LHCN-M2 (cell line): ENCODE results near the gene HSD17B8. TPM values are rescaled to one million over a fixed set of nuclear protein-coding genes. Genes with fewer than 3 reads are reported as not detected.
"Not testable (repeated sequence)": the region's sequence is repeated elsewhere in the genome, so short reads cannot be mapped to it uniquely, and the experiment has no call there.

Source experiments
- DNase-seq: peaks from one replicate; pipeline ENCODE4 v3.0.0-alpha.2; 2012; ENCODE audit warnings: low read depth
- total RNA-seq: library from RNA; depleted of rRNA; stranded (reverse); fragments of >200 nt; gene quantifications from 2 replicates; pipeline ENCODE4 v1.2.3, GENCODE V29; 2014

Gene HSD17B8
- total RNA-seq, 1 experiment from 2014 or later = 9.1 TPM

DNA sequence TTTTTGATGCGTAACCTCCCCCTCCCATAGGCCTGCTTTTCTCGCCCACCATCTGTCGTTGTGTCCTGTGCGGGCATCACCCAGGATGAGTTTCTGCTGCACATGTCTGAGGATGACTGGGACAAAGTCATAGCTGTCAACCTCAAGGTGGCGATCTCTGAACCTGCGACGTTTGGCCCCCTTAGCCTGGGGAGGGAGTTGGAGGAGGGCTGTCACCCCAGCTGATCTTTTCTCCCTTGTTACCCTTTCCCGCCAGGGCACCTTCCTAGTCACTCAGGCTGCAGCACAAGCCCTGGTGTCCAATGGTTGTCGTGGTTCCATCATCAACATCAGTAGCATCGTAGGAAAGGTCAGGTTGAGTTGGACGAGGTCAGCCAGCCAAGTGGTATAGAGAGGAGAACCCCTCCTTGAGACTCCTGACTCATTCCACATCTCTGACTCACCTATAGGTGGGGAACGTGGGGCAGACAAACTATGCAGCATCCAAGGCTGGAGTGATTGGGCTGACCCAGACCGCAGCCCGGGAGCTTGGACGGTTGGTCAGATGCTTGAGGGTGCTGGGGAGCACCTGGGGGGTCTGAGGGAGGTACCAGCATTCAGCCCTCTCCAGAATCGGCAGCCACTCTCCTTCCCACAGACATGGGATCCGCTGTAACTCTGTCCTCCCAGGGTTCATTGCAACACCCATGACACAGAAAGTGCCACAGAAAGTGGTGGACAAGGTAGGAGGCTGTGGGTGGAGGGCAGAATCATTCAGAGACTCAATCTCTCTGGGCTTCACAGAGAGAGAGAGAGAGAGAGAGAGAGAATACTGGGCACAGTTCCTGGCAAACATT, 954 bp downstream of the HSD17B8 start:
- no peak for DNase-seq

DNA sequence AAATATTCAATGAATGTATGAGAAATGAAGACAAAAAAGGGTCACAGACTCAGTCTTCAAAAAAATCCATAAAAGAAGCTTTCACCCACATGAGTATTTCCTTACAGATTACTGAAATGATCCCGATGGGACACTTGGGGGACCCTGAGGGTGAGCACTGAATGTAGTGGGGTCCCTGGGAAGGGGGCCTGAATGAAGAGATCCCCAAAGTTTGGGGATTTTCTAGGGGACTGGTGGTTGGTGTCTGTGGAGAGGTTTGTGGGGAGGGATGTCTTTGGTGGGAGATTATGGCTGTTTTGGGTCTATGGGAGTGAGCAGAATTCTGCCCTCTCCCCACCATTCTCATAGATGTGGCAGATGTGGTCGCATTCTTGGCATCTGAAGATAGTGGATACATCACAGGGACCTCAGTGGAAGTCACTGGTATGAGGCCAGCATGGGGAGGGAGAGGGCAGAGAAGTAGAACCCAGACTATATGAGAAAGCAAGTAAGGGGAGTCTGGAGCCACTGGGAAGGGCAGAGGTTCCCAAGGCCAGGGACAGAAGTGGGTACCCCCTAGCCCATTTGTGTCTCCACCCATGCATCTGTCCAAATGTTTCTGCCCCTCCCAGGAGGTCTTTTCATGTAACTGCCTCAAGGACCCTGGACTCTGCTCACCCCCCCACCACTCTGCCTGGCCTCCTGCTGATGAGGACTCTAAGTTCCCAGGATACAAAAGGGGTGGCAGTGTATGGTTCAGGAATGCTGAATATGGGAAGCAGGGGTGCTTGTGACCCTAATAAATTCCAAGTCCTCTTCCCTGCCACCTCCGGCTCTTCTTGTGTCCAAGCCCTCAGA, 1.8 kb downstream of the HSD17B8 start:
- DNase-seq = no peak

DNA sequence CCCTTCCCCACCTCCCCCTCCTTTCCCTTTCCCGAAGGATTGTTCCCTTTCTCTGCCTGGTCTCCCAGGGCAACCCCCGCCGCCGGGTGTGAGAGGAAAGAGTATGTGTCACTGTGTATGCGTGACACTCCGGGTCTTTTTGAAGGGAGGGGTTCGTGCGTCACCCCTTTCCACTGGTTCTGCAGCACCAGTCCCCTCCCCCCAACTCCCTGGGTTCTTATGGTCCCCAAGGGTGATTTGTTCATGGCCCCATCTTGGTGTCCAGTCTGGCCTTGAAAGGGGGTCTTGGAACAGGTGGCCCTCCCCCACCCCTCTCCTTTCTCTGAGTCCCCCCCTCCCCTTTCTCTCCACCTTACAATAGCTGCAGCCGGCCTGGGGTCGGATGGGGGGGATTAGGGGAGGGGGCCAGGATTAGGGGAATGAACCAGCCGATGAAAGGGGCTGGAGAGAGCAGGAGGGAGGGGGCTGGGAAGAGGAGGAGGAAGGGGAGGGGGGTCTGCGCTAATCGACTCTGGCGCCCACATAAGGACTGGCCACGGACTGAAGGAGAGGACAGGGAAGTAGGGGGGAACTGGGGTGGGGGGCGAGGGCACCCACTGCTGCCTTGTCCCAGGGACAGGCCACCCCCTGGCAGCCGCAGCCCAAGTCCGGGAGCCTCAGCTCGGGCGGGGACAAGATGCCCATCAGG, 2.6 kb downstream of the HSD17B8 start:
- DNase-seq = no peak

DNA sequence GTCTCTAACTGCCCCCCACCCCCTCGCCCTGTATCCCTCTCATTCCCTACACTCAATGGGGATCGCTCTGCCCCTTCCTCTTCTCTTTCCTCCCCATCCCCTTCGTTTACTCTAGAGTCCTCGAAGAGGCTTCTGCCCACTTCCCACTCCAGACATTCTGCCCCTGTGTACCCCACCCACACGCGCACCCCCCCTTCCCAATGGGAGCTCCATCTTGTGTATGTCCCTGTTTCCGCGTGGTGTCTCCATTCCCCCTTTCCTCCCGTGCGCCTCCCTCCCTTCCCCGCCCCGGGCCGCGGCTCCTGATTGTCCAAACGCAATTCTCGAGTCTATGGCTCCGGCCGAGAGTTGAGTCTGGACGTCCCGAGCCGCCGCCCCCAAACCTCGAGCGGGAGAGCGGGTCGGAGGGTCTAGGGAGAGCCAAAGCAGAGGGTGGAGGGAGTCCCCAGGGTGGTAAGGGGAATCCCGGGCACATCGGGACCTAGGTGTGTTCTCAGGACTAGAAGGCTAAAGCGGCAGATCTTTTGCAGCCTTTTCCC, 3.2 kb downstream of the HSD17B8 start:
- DNase-seq = peak; percentile 45

DNA sequence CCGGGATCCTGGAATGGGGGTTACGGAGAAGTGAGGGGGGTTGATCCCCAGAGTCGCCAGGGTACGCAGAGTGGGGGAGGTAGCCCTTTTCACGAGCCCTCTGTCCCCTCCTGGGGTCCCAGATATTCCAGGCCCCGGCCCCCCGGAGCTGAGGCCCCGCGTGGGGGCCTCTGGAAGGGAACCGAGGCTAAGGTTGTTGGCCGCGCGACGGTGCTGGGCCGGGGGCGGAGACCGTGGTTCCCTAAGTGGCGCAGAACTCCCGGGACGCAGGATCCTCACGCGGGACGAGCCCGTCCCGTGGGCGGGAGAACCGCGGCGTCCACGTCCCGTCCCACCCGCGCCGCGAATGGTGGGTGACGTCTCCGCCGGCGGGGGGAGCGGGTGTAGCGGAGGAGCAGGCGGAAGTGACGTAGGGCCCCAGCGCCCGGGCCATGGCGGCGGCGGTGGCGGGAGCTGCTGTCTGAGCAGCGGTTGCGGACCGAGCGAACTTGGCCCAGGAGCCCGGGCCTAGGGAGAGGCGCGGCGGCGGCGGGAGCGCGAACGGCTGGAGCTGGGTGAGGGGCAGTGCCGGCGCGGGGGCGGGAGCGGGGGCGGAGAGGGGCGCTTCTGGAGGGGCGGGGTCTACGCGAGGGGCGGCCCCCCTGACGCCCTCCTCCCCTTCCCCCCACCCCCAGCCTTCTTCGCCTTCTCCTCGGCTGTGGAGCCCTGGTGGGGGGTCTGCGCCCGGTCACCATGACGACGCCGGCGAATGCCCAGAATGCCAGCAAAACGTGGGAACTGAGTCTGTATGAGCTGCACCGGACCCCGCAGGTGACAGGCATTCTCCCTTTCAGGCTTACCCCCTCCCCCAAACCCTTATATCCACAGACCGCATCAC, 3.9 kb downstream of the HSD17B8 start, which contains the start of gene RING1:
TSS of gene RING1 (plus strand) at position 410 of the 877 bp plus-strand sequence. CDS start at position 733, 323 bp downstream.
- DNase-seq = peak; percentile 72

DNA sequence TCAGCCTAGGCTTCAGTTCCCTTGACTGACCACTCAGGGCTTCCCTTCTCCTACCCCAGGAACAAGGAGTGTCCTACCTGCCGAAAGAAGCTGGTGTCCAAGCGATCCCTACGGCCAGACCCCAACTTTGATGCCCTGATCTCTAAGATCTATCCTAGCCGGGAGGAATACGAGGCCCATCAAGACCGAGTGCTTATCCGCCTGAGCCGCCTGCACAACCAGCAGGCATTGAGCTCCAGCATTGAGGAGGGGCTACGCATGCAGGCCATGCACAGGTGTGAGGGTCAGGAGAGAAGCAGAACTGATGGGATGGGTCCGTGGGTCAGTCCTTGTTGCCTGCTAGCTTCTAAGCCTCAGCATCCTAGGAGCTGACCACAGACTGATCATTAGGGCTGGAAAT, 5.4 kb downstream of the HSD17B8 start:
- no peak for DNase-seq

DNA sequence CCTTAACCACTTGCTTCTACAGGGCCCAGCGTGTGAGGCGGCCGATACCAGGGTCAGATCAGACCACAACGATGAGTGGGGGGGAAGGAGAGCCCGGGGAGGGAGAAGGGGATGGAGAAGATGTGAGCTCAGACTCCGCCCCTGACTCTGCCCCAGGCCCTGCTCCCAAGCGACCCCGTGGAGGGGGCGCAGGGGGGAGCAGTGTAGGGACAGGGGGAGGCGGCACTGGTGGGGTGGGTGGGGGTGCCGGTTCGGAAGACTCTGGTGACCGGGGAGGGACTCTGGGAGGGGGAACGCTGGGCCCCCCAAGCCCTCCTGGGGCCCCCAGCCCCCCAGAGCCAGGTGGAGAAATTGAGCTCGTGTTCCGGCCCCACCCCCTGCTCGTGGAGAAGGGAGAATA, 6.7 kb downstream of the HSD17B8 start:
- no peak for DNase-seq

DNA sequence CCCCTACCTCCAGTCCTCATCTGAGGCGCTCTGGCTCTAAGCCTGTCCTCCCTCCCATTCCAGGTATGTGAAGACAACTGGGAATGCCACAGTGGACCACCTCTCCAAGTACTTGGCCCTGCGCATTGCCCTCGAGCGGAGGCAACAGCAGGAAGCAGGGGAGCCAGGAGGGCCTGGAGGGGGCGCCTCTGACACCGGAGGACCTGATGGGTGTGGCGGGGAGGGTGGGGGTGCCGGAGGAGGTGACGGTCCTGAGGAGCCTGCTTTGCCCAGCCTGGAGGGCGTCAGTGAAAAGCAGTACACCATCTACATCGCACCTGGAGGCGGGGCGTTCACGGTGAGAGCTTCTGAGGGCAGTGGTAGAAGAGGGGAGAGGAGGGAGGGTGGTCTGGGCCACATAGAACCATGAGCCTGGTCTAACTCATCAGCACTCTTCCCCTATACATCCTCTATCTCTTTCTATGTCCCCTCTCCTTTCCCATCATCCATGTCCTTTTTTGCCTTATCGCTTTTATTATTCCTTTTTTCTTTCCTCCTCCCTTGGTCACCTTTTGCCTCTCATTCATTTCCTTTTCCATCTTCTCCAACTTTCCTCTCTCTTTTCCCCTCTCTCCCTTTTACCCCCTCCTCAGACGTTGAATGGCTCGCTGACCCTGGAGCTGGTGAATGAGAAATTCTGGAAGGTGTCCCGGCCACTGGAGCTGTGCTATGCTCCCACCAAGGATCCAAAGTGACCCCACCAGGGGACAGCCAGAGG, 7.4 kb downstream of the HSD17B8 start:
- no peak for DNase-seq

DNA sequence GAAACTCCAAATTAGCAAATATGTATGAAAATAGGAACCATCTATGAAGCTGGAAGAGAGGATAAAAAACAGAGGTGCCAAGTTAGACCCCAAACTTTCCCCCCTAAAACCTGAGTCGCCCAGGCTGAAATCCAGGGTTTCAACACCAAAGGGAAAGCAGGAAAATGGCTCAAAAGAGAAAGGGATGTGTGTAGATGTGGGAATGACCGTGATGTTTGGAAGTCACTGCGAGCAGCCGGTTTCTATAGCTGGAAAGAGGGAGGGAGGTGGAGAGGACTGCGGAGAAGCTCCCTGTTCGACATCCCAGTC, 8.4 kb downstream of the HSD17B8 start:
- DNase-seq = no peak

DNA sequence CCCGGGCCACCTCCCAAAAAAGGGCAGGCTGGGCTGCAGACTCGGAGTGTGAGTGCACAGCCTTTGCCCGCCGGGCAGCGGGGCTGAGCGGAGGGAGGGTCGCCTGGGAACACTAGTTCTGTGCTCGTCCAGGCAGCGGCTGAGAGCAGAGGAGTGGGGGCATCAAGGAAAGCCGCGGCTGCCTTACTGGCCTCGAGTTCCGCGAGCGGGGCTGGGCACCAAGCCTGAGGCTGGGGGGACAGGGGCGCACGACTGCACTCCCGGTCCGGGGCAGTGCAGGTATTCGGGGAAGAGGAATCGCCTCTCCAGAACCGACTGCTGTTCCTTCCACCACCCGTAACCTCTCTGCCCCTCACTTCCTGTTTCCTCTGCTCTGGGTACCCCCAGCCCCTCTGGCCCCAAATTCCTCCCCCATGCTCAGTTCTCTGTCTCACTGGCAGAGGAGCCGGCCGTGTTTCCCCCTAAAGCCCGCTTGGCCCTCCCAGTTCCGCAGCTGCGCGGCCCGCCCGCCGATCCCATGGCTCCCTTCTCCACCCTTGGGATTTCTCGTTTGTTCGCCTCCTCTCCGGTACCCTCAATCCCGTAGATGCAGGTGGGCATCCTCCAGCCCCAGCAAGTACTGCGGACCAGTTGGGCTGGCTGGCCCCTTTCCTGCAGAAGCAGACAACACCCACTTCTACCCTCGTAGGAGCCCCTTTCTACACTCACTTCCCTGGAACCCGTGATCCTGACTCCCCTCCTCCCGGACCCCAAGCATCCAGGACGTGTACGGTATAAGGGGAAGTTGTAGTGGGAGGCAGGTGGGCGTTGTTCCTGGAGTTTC, 8.9 kb downstream of the HSD17B8 start:
- no peak for DNase-seq

DNA sequence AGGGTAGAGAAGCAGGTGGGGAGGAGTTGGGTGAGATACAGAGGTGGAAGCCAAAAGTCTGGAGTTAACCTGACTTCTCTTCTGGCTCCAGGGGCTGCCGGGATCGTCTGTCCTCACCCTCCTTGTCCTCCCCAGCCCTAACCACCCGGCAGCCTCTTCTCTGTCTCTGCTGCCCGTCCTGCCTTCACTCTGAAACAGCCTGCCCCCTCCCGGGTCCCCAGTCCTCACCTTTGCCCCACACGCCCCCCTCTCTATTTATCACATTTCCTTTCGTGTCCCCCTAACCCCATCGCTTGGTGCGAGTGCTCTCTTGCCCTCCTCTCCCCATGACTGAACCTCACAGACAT, 9.5 kb downstream of the HSD17B8 start:
- no peak for DNase-seq

DNA sequence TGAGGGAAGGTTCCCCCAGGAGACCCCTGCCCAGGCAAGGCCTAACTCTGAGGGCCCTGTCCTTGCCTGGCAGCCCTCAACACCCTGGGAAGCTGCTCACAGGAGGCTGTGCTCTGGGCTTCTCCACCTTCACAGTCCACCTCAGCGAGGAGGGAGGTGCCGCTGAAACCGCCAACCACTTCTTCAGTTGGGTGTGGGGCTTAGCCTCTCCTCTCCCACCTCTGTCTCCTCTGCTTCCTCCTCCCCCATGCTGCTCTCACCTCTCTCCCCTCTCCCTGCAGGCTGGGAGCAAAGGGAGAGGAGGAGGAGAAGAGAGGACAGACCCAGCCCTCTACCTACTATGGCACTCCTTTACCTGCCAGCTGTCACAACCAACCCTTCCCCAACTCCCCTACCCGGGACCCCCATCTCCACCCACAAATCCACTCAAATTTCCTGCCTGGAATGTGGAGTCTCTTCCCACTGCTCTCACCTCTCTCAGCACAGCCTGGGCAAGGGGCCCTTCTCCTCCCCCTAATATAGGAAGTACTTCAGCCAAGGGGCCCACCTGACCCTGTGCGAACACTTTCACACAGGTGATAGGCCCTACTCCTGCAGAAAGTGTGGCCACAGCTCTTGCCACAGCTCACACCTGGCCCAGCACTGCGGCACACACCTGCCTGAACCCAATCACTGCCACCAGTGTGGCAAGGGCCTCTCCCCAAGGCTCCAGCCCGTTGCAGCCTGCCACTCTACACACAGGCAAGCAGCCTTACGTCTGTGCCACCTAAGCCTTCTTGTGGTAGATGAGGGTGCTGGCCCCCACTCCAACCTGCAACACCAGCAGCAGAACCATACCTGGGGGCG, 11.0 kb downstream of the HSD17B8 start:
- DNase-seq = no peak

DNA sequence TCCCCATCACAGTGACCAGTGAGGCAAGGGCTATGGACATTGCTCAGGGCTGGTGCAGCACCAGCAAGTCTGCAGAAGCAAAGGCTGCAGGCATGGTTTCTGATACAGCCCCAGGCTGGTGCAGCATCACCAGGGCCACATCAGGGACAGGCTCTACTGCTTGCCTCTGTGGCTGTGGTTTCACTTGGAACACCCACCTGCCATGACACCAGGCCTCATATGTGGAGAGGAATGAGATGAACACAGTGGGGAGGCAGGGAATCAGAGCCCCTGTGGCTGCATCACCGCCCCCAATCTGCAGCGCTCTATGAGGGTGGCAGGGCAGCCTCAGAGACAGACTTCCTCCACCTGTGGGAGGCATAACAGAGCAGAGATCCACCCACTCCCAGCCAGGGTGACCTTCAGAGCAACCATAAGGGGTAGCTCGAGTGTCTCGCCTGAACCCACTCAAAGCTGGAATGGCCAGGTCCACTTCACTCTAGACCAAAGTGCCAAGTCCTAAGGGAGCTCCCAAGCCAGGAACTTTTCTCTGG, 11.7 kb downstream of the HSD17B8 start:
- no peak for DNase-seq

DNA sequence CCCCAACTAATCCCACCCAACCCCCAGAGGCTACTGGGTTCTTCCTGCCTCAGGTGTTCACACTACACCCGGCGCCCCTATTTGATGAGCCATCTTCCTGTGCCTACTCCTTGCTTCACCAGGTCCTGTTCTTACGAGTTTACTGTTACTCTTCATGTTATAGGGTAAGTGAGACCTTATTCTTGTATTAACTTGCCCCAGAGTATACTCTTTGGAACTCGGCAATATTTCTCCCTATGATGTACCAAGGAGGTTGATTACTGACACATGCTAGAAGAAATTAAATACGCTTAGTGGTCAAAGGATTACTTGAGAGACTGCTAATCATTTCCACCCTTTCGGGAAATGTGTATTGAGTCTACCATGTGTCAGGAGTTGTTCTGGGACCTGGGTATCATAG, 12.8 kb downstream of the HSD17B8 start:
- DNase-seq = no peak

DNA sequence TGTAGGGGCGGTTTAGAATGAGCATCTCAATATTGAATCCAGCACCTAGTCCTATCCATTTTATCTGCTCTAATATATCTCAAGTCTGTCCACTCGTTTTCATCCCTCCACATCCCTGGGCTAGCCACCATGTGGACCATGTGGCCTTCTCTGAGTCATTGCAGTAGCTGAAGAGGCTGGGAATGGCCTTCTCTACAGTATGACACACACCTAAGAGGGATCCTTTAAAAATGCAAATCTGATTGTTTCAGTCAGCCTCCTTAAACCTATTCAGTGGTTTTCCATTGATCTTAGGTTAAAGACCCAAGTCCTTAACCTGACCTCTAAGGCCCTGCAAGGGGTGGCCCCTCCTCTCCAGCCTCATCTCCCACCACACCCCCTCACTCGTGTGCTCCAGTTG, 13.2 kb downstream of the HSD17B8 start:
- DNase-seq = no peak

DNA sequence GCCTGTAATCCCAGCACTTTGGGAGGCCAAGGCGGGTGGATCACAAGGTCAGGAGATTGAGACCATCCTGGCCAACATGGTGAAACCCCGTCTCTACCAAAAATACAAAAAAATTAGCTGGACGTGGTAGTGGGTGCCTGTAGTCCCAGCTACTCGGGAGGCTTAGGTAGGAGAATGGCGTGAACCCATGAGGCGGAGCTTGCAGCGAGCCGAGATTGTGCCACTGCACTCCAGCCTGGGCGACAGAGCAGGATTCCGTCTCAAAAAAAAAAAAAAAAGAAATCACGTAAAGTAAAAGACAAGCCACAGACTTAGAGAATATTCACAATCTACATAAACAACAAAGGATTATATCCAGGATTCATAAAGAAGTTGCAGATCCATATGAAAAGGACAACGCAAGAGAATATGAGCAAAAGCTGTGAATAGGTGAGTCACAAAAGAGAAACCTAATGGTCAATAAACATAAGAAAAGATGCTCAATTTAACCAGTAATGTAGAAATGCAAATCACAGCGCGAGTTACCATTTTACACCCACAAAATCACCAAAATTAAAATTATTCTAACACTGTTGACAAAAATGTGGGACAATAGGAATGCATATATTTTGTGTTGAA, 22.2 kb downstream of the HSD17B8 start:
- not testable (repeated sequence) for DNase-seq

DNA sequence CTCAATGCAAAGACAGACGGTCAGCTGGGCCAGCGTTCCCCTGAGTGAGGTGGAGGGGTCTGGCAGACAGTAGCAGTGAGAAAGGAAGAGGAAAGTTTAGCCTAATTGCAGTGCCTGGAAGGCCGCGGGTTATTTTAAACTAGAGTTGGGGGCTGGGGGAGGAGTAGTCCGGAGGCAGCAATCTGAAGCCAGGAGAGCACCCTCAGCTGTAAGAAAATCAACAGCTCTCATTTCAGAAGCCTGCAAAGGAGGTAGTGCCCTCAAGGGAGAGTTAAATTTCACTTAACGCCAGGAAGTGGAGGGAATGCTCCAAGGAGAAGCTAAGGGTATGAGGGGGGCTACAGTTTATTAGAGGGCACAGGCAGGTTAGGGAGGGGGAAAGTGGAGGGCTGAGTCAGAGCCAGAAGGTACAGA, 30.8 kb downstream of the HSD17B8 start:
- no peak for DNase-seq

DNA sequence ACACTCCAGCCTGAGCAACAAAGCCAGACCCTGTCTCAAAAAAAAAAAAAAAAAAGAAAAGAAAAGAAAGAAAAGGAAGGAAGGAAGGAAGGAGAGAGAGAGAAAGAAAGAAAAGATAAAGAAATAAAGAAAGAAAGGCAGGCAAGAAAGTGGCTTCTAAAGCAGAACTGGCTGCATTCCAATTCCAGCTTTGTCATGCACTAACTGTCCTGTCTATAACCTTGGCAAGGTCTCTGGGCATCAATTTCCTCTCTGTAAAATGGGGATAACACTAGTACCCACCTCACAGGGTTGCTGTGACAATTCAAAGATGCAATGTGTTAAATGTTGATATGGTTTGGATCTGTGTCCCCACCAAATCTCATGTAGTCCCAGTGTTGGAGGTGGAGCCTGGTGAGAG, 31.9 kb downstream of the HSD17B8 start:
- no peak for DNase-seq
